GM18951 (cell line): ENCODE measurements around the gene PIK3R6.

Experiments
- POLR2A ChIP-seq: IDR thresholded peaks from 4 replicates; pipeline ENCODE4 v1.6.1; 2011; ENCODE audit warnings: mild to moderate bottlenecking; ENCODE audit not compliant: insufficient read length, insufficient read depth; ENCODE audit errors: extremely low read depth
- in situ Hi-C: fragments of 300-500 bp; cut with MboI; formaldehyde crosslinking; loops from one replicate; pipeline ENCODE4 v1.12.0; 2022; ENCODE audit warnings: low sequenced_read_pairs, mixed read lengths, inconsistent platforms; ENCODE audit not compliant: unreplicated experiment

PIK3R6 gene

GRCh38 chr17:8867361-8867981 lies at the start of gene PIK3R6:
Gene PIK3R6 (minus strand): TSS chr17:8867674. CDS start chr17:8849794, 17,880 bp downstream.
- TF ChIP-seq POLR2A, result peak; percentile 82
- in situ Hi-C loops, result no loop called here

GRCh38 chr17:8916466-8916865 lies 49.0 kb upstream of the PIK3R6 start:
- no peak for TF ChIP-seq POLR2A
- in situ Hi-C loops, result no loop called here

- in situ Hi-C loops, result no loop called here
- no peak for TF ChIP-seq POLR2A
These were observed 47.1 kb upstream of the PIK3R6 start for GRCh38 chr17:8914554-8914953.

- in situ Hi-C loops, result no loop called here
- TF ChIP-seq POLR2A, result no peak
These were observed 46.4 kb upstream of the PIK3R6 start for GRCh38 chr17:8913879-8914278.

- TF ChIP-seq POLR2A, result no peak
- in situ Hi-C loops, result no loop called here
These were observed 45.6 kb upstream of the PIK3R6 start for GRCh38 chr17:8913091-8913490.

- no peak for TF ChIP-seq POLR2A
These were observed 44.9 kb upstream of the PIK3R6 start for GRCh38 chr17:8912084-8912981.

GRCh38 chr17:8910969-8911604 lies 43.6 kb upstream of the PIK3R6 start:
- TF ChIP-seq POLR2A, result no peak
- in situ Hi-C loops, result no loop called here

More at GRCh38 chr17:8912084-8912981, 44.9 kb upstream of the PIK3R6 start:
- in situ Hi-C loops, result no loop called here

- in situ Hi-C loops, result no loop called here
- no peak for TF ChIP-seq POLR2A
These were observed 42.3 kb upstream of the PIK3R6 start for GRCh38 chr17:8909586-8910270.

- TF ChIP-seq POLR2A, result no peak
- in situ Hi-C loops, result no loop called here
These were observed 37.9 kb upstream of the PIK3R6 start for GRCh38 chr17:8905331-8905730.

- in situ Hi-C loops, result no loop called here
These were observed 37.2 kb upstream of the PIK3R6 start for GRCh38 chr17:8904686-8905085.

GRCh38 chr17:8904201-8904600 lies 36.7 kb upstream of the PIK3R6 start:
- in situ Hi-C loops, result no loop called here
- TF ChIP-seq POLR2A, result no peak

More at GRCh38 chr17:8904686-8905085, 37.2 kb upstream of the PIK3R6 start:
- no peak for TF ChIP-seq POLR2A

GRCh38 chr17:8900626-8901585 lies 33.4 kb upstream of the PIK3R6 start:
- TF ChIP-seq POLR2A, result no peak
- in situ Hi-C loops, result no loop called here
